C4-2B (cell line): Measurements from ENCODE around the gene NR5A2.

Source experiments
- H3K27ac ChIP-seq: fragments of 450-650 bp; 2 replicates; pipeline ENCODE4 v1.5.1; 2017
- ZFX ChIP-seq: fragments of 450-650 bp; IDR thresholded peaks from 2 replicates; pipeline ENCODE4 v1.6.1; 2017
- TF ChIP-seq, protein P1 (sequence below): fragments of 450-650 bp; conservative IDR thresholded peaks from 2 replicates; pipeline ENCODE4 v1.5.1; 2017; ENCODE audit warnings: mild to moderate bottlenecking

The NR5A2 gene

DNA sequence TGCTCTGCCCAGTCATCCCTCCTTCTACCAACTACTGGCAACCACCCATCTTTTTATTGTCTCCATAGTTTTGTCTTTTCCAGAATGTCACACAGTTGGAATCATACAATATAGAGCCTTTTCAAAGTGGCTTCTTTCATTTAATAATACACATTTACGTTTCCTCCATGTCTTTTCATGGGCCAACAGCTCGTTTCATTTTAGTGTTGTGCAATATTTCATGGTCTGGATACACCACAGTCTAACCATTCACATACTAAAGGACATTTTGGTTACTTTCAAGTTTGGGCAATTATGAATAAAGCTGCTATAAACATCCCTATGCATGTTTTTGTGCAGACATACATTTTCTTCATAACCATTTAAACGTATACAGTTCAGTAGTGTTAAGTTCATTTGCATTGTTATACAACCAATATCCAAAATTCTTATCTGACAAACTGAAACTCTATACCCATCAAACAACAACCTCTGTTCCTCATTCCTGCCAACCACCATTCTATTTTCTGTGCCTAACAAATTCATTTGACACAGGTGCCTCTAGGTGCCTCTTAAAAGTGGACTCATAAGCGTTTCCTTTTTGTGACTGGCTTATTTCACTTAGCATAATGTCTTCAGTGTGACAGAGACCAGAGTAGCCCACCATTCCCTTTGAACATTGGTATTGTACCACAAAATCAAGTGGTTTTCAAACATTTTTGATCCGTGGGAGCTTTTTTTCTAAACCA is 138.1 kb downstream of the NR5A2 start:
- TF ChIP-seq ZFX: no peak
- TF ChIP-seq, protein P1, sequence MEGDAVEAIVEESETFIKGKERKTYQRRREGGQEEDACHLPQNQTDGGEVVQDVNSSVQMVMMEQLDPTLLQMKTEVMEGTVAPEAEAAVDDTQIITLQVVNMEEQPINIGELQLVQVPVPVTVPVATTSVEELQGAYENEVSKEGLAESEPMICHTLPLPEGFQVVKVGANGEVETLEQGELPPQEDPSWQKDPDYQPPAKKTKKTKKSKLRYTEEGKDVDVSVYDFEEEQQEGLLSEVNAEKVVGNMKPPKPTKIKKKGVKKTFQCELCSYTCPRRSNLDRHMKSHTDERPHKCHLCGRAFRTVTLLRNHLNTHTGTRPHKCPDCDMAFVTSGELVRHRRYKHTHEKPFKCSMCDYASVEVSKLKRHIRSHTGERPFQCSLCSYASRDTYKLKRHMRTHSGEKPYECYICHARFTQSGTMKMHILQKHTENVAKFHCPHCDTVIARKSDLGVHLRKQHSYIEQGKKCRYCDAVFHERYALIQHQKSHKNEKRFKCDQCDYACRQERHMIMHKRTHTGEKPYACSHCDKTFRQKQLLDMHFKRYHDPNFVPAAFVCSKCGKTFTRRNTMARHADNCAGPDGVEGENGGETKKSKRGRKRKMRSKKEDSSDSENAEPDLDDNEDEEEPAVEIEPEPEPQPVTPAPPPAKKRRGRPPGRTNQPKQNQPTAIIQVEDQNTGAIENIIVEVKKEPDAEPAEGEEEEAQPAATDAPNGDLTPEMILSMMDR: no peak
- no peak overlapping the region for H3K27ac ChIP-seq

DNA sequence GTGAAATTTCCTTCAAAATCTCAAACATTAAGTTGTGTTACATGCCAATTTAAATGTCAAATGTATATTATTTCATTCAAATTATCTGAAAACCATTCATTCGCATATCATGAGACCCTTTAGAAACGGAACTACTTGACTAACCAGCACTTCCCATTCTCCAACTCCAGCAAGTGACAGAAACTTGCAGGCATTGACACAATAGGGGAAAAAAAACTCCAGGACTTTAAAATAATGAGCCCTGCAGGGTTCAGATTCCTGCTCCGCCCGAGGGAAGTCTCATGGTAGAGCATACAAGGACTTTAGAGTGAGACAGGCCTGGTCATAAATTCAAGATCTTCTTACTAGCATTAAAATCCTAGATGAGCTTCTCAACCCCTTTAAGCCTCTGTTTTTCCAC is 138.9 kb downstream of the NR5A2 start:
- TF ChIP-seq, protein P1: no peak
- TF ChIP-seq ZFX: no peak
- H3K27ac ChIP-seq: no peak overlapping the region

DNA sequence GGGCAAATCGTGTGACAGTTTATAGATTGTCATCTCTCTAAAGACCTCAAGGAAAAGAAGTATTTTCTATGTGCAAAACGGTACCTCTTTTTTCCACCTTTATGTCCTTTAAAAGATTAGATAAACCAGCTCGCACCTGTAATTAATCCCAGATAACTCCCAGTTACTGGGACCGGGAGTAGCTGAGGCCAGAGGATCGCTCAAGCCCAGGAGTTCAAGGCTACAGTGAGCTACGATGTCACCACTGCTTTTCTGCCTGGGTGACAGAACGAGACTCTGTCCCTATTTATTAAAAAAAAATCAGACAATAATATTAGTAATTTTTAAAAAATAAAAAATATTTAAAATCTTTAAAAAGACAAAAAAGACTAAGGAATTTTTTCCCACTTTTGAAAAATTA is 141.4 kb downstream of the NR5A2 start:
- TF ChIP-seq, protein P1: no peak
- TF ChIP-seq ZFX: no peak
- no peak overlapping the region for H3K27ac ChIP-seq

DNA sequence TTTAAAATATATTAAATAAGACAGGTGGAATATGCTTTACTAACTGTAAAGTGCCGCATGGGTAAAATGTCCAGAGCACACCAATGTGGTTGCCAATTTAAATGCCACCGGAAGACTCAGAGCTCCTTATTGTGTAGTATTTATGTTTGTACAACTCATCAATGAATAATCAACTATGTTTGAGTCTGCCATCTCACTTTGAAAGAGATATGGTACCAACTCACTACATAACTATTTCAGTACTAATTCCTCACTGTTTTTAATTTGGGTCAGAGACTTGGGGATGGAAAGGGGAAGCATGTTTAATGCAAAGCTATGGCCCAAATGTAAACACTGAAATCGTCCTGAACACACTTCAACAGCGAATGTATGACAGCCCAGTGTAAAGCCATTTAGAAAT is 144.8 kb downstream of the NR5A2 start:
- no peak for TF ChIP-seq ZFX
- TF ChIP-seq, protein P1: no peak
- no peak overlapping the region for H3K27ac ChIP-seq

DNA sequence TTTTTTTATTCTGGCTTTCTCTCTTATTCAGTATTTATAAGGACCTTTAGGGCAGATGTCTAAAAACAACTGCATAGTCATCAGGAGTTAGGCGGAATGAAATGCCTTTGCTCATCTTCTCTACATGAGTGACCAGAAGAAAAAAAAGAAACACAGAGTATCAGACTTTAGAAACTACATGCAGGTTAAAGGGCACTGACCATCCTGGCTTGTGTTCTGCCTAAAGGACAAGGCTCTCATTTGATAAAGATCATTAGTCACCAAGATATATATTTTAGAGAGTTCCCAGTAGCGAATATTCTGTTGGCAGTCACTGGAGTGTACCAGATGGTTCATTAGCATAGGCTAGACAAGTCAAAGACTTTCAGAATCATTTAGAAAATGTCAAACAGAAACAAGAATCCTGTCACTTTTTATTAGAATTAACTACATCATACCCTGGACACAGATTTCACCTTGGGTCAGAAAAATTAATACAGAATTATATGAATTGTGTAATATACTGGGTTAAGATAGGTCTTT is 145.6 kb downstream of the NR5A2 start:
- no peak overlapping the region for H3K27ac ChIP-seq
- TF ChIP-seq ZFX: no peak
- TF ChIP-seq, protein P1: no peak

DNA sequence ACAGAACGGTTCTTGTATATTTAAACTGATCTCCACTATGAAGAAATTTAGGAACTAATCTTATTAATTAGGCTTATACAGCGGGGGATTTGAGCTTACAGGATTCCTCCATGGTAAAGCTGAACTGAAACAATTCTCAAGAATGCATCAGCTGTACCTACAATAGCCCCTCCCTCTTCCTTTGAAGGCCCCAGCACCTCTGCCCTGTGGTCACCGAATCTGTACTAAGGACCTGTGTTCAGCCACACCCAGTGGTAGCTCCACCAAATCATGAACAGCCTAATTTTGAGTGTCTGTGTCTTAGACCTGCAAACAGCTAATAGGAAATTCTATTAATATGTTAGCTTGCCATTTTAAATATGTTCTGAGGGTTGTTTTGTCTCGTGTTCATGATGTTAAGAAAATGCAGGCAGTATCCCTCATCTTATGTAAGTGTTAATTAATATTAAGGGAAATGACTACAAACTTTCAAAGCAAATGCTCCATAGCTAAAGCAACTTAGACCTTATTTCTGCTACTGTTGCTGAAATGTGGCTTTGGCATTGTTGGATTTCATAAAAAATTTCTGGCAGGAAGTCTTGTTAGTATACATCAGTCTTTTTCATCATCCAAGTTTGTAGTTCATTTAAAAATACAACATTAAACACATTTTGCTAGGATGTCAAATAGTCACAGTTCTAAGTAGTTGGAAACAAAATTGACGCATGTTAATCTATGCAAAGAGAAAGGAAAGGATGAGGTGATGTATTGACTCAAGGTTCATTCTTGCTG is 147.2 kb downstream of the NR5A2 start:
- TF ChIP-seq, protein P1: no peak
- TF ChIP-seq ZFX: no peak
- no peak overlapping the region for H3K27ac ChIP-seq

DNA sequence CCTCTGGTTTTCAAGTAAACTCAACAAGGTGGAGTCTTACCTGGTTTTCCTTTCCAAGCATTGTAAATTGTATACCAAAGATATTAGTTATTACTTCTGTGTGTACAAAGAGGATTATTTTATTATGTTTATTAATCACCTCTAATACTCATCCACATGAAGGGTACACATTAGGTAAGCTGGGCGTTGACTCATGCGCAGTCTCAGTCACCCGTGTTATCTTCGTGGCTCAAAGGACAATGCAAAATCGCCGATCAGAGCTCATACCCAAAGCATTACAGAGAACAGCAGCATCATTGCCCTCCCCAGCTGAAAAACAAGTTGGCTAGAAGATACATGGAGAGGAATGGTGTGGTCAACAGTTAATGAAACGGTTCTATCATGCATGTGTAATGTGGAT is 148.7 kb downstream of the NR5A2 start:
- no peak overlapping the region for H3K27ac ChIP-seq
- TF ChIP-seq, protein P1: no peak
- TF ChIP-seq ZFX: no peak
